HepG2 (cell line): ENCODE results near the gene CNTFR.

ENCODE experiments used
- DMTF1 ChIP-seq: sonication (generic); formaldehyde crosslinking; IDR thresholded peaks from 2 replicates; pipeline ENCODE4 v1.4.0; 2020; ENCODE audit warnings: mild to moderate bottlenecking, missing genetic modification reagents
- EHMT2 ChIP-seq: fragments of 200-600 bp; sonication (generic); IDR thresholded peaks from 2 replicates; pipeline ENCODE4 v1.7.0; 2017; ENCODE audit warnings: antibody characterized with exemption, low read depth, low read length, borderline replicate concordance
- ETV5 ChIP-seq: IDR thresholded peaks from 2 replicates; pipeline ENCODE4 v1.6.1; 2018; ENCODE audit warnings: missing biosample characterization, missing genetic modification reagents, inconsistent platforms, borderline replicate concordance
- RAD21 ChIP-seq: fragments of 450-650 bp; formaldehyde crosslinking; IDR thresholded peaks from 2 replicates; pipeline ENCODE4 v1.5.0; 2020; ENCODE audit warnings: mild to moderate bottlenecking
- SOX6 ChIP-seq, 2 experiments: fragments of 450-650 bp in 1 of 2; sonication (generic) in 1 of 2; formaldehyde crosslinking in 1 of 2; IDR thresholded peaks; 2 replicates each; pipeline versions ENCODE4 v1.4.0 to v1.6.1; 2017 to 2020; ENCODE audit warnings: antibody characterized with exemption in 1 of 2, mild to moderate bottlenecking in 1 of 2, missing genetic modification reagents in 1 of 2
- TF ChIP-seq, protein P1 (sequence below): sonication (generic); formaldehyde crosslinking; IDR thresholded peaks from 2 replicates; pipeline ENCODE4 v1.5.0; 2020; ENCODE audit warnings: mild to moderate bottlenecking, missing genetic modification reagents, moderate library complexity
- TF ChIP-seq, protein P2 (sequence below): IDR thresholded peaks from 2 replicates; pipeline ENCODE4 v1.6.1; 2016; ENCODE audit warnings: low read depth, control low read depth
- TF ChIP-seq, protein P3 (sequence below): sonication (generic); formaldehyde crosslinking; IDR thresholded peaks from 2 replicates; pipeline ENCODE4 v1.4.0; 2020; ENCODE audit warnings: missing genetic modification reagents

GRCh38 chr9:34574571-34574970 is 15.0 kb downstream of the CNTFR start:
- TF ChIP-seq ETV5 (no peak), SOX6 (IDR thresholded peaks at IDR 0.05) (no peak), SOX6 (CRISPR knock-in tag; IDR thresholded peaks at IDR 0.05) (no peak), DMTF1 (no peak), EHMT2 (no peak), RAD21 (CRISPR knock-in tag) (no peak)
- TF ChIP-seq, protein P1, sequence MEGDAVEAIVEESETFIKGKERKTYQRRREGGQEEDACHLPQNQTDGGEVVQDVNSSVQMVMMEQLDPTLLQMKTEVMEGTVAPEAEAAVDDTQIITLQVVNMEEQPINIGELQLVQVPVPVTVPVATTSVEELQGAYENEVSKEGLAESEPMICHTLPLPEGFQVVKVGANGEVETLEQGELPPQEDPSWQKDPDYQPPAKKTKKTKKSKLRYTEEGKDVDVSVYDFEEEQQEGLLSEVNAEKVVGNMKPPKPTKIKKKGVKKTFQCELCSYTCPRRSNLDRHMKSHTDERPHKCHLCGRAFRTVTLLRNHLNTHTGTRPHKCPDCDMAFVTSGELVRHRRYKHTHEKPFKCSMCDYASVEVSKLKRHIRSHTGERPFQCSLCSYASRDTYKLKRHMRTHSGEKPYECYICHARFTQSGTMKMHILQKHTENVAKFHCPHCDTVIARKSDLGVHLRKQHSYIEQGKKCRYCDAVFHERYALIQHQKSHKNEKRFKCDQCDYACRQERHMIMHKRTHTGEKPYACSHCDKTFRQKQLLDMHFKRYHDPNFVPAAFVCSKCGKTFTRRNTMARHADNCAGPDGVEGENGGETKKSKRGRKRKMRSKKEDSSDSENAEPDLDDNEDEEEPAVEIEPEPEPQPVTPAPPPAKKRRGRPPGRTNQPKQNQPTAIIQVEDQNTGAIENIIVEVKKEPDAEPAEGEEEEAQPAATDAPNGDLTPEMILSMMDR (CRISPR knock-in tag), result no peak
- TF ChIP-seq, protein P2, sequence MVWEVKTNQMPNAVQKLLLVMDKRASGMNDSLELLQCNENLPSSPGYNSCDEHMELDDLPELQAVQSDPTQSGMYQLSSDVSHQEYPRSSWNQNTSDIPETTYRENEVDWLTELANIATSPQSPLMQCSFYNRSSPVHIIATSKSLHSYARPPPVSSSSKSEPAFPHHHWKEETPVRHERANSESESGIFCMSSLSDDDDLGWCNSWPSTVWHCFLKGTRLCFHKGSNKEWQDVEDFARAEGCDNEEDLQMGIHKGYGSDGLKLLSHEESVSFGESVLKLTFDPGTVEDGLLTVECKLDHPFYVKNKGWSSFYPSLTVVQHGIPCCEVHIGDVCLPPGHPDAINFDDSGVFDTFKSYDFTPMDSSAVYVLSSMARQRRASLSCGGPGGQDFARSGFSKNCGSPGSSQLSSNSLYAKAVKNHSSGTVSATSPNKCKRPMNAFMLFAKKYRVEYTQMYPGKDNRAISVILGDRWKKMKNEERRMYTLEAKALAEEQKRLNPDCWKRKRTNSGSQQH (CRISPR knock-in tag), result no peak
- TF ChIP-seq, protein P3, sequence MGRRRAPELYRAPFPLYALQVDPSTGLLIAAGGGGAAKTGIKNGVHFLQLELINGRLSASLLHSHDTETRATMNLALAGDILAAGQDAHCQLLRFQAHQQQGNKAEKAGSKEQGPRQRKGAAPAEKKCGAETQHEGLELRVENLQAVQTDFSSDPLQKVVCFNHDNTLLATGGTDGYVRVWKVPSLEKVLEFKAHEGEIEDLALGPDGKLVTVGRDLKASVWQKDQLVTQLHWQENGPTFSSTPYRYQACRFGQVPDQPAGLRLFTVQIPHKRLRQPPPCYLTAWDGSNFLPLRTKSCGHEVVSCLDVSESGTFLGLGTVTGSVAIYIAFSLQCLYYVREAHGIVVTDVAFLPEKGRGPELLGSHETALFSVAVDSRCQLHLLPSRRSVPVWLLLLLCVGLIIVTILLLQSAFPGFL, result no peak
